Amniotic stem cell (primary cell): Measurements from ENCODE around the gene PHLDA2.
"Not testable (repeated sequence)": the region's sequence is repeated elsewhere in the genome, so short reads cannot be mapped to it uniquely, and the experiment has no call there.

Experiments
- DNase-seq: peaks from one replicate; lab custom pipeline; 2025; lab: John Stamatoyannopoulos, UW

Gene PHLDA2

DNA sequence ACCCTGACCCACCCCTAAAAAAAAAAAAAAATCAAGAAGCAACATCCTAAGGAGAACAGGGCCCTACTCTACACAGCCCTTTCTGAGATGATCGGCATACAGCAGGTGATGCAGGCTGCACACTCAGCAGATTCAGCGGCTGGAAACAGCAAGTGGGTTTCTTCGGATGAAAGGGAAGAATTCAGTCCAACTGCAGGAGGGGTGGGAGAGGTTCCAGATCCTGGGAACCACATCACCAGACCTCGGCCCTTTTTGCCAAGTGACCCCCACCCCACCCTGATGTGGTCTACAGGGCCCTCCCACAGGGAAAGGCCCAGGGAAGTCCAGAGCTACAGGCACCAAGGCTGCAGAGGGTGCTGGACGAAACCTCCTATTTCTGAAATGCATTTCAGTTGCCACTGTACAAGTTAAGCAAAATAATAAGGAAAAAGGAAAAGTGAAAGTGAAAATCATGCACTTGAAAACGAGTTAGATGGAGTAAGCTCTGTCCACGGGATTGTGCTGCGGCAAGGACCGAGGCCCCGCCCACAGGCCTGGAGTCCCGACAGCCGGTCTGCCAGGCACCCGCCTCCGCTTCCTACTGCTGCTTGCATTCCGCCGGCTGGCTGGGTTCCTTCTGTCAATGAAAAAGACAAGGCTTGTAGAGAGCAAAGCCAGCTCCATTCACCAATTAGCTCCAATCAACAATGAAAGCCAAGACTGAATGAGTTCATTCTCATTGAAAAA lies 16.0 kb upstream of the PHLDA2 start:
- peak; percentile 77 for DNase-seq

DNA sequence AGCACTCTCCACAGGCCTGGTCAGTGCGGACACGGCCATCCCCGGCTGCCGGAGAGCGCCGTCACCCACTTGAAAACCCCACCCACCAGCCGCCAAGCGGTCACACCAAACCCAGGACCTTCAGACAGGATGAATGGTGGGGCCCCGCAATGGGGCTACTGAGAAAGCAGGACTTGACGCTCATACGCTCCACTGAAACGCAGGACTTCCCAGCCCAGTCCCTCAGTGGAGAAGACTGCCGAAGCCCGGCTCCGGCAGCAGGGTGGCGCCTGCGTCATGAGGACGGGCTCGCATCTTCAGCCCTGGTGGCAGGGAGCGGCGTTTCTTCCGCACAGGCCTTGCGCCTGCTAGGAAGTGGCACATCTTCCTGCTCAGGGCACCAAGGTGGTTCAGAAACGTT lies 15.3 kb upstream of the PHLDA2 start:
- no peak for DNase-seq

DNA sequence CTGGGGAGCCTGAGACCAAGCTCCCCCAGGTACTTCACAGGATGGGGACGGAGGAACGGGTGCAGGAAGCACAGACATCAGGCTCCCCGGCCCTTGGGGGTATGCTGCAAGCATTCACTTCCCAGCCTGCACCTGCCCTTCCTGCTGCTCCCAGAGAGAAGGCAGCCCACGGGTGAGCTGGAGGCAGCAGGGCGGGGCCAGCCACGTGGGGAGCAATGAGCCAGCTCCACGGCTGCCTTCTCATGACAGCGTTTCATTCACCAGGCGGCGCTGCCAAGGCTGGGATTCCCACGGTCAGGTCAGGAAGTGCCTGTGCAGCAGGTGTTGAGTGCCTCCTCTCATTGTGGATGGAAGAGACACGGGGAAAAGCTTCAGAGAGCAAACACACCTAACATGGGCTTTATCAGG lies 14.5 kb upstream of the PHLDA2 start:
- DNase-seq = no peak

DNA sequence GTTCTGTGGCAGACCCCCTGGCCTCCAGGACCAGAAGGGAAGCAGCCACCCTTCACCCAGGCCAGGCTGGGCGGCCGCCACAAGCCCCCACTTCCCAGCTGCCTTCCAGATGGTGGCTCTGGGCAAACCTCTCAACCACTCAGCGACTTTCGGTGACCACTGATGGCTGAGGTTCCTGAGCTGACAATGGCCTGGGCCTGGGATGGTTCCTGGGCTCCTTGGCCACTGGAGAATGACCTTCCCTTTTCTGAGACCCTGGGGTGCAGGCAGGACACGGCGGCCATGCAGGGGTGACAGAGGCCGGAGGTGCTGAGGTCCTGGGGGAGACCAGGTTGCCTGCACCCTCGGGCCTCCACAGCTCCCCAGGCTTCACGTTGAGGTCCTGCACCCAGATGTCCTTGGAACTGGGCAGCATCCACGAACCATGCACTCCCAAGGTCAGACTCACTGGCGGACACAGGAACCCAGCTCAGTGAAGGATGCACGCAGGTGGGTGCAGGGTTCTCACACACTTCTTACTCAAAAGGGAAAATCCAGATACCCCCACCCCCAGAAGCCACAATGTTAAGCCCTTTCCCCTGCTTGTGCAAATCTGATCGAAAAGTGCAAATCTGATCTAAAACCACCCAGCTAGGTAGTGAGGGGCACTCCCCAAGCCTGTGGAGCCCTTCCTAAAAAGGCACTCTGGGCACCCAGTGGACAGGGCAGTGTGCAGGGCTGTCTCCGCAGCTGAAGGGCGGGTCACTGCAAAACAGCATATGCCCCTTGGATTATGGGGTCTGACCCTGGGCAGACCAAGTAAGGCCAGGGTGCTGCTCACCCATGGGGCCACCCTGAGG lies 13.9 kb upstream of the PHLDA2 start:
- DNase-seq = no peak

DNA sequence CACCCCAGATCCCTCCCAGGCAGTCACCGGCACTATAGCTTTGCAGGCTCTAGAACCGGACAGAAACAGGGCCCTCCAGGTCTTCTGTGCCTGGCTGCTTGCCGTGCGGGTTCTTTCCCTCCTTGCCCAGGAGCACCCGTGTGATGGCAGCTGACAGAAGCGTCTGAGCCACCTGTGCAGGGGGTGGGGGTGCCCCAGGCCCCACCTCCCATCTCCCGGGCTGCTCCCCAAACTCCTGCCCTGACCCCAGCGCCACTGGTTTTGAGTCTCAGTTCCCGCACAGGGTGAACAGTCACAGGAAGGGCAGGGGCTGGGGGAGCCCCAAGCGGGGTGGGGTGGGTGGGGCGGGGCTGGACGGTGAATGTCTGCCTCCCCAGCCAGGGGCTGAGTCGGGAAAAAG lies 13.2 kb upstream of the PHLDA2 start:
- no peak for DNase-seq

DNA sequence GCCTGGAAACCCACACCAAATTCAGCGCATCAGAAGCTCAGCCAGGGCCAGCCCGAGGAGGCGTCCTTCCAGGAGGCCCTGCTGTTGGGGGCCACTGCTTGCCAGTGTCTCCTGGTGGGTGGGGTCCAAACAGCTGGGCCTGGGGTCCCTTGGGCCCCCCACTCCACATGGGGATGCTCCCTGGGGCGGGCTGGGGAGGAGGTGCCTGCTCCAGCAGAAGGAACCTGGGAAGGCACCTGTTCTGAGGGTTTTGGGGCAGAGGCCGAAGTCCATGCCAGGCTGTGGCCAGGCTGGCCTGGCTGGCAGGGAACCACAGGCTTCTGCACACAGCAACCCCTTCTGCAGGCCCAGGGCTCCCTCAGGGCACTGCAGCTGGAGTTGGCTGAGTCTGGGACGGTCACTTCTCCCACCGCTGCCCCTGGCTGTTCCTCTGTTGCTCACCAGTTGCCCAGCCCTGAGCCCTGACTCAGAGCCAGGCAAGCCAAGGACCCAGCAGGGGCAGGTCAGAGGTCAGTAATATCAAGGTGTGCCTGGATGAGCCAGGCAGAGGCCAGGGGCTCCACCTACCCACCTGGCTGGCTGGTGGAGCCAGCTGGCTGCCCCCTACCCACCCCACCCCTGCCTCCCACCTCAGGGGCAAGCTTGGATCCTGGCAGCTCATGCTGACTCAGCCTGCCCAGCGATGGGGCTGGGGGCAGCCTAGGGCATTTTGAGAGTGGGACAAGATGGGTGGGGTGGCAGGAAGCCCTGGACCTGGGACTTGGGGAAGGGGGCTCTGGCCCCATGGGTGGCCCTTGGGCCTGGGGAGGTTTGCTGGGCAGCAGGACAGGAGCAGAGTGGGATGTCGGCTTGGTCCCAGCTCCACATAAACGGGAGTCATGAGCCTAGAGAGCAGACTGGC lies 12.0 kb upstream of the PHLDA2 start:
- no peak for DNase-seq

DNA sequence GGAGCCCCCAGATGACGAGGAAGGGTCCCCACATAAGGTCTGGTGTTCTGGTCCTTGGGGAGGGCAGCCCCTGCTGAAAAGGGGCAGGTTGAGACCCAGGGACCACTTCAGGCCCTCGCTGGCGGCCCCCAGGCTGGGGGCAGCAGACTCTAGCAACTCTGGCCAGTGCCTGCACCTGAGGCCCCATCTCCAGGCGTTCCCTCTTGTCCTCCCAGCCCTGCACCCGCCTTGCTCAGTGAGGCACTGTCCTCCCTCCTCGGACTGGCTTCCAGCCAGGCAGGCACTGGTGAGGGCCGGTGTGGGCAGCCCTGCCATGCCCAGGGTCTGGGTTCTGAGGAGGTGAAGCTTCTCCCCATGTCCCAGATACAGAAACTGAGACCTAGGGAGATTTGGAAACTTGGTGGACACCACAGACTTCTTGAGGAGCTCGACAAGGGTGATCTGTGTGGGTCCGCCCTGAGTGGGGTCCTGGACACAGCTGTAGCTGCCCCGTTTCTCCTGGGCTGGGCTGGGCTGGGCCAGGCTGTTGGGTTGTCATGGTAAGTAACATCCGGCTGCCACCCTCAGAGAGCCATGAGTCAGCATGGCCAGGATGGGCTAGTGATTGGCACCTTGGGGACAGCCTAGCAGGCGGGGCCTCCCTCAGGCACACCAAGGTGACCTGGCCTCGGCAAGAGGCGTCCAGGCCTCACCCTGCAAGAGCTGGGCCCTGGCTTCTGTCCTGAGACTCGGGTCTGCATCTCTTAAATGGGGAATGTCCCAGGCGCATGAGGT lies 11.1 kb upstream of the PHLDA2 start:
- DNase-seq = no peak

DNA sequence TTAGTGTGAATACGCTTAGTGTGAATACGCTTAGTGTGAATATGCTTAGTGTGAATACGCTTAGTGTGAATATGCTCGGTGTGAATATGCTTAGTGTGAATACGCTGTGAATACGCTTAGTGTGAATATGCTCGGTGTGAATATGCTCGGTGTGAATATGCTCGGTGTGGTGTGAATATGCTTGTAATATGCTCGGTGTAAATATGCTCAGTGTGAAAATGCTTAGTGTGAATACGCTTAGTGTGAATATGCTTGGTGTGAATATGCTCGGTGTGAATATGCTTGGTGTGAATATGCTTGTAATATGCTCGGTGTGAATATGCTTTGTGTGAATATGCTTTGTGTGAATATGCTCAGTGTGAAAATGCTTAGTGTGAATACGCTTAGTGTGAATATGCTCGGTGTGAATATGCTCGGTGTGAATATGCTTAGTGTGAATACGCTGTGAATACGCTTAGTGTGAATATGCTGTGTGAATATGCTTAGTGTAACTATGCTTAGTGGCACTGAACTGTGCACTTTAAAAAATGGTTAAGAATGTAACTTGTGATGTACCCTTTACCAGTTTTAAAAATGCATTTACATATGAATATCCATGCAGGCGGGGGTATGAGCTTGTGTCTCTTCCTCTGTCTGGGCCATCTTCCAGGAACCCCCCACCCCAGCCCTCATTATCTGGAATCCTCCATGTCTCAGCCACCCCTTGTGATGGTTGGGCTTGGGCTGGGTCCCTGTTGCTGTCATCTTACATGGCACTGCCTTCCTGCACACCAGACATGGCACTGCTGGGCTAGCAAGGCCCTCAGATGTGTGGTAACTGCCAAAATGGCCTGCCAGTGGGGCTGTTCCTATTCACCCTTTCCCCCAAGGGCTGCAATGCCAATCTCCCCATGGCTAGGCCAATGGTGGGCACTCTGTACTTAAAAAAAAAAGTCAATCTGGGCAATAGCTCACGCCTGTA lies 9.5 kb upstream of the PHLDA2 start:
- DNase-seq = not testable (repeated sequence)

DNA sequence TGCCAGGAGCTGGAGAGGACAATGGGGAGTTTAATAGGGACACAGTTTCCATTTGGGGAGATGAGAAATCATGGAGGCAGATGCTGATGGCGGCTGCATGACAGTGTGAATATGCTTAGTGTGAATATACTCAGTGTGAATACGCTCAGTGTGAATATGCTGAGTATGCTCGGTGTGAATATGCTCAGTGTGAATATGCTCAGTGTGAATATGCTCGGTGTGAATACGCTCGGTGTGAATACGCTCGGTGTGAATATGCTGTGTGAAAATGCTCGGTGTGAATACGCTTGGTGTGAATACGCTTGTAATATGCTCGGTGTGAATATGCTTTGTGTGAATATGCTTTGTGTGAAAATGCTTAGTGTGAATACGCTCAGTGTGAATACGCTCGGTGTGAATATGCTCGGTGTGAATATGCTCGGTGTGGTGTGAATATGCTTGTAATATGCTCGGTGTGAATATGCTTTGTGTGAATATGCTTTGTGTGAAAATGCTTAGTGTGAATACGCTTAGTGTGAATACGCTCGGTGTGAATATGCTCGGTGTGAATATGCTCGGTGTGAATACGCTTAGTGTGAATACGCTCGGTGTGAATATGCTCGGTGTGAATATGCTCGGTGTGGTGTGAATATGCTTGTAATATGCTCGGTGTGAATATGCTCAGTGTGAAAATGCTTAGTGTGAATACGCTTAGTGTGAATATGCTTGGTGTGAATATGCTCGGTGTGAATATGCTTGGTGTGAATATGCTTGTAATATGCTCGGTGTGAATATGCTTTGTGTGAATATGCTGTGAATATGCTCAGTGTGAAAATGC lies 8.6 kb upstream of the PHLDA2 start:
- DNase-seq = not testable (repeated sequence)

DNA sequence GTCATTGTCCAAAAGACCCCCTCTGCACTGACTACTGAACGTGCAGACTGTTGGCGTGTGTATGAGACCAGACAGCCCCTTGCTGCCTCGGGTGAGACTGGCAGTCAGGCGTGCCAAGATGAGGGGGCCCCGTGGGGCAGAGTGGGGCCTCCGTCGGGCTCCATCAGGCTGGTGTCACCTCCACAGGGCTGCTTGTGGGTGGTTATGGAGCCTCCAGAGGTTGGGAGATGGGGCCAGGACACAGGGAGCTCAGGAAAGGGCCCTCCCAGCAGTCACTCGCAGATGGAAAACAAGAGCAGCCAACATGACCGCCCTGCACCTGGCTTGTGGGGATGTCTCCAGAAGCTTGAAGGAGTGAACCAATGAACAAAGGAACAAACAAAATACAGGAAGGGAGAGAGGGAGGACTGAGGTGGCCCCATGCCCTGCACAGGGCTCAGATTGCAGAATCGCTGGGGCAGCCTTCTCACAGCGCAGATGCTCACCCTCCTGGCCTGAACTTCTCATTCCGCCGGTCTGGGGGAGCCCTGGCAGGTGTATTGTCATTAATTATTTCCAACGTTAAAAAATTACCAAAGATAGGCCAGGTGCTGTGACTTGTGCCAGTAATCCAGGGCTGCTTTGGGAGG lies 5.5 kb upstream of the PHLDA2 start:
- no peak for DNase-seq

DNA sequence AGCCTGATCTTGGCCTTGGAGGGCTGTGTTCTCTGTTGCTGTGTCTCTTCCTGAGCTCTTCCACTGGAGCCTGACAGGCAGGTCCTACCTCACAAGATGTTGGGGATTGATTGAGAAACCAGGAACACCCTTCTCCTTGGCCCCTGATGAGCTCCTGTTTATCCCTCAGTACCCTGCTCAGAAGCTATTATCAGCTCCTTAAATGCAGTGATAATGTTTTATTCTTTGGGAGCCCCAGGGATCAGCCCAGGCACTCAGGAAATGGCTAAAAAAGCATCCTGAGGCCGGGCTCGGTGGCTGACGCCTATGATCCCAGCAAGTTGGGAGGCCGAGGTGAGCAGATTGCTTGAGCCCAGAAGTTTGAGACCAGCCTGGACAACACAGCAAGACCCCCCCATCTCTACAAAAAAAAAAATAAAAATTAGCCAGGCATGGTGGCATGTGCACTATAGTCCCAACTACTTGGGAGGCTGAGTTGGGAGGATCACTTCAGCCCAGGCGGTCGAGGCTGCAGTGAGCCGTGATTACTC lies 4.9 kb upstream of the PHLDA2 start:
- DNase-seq = no peak

DNA sequence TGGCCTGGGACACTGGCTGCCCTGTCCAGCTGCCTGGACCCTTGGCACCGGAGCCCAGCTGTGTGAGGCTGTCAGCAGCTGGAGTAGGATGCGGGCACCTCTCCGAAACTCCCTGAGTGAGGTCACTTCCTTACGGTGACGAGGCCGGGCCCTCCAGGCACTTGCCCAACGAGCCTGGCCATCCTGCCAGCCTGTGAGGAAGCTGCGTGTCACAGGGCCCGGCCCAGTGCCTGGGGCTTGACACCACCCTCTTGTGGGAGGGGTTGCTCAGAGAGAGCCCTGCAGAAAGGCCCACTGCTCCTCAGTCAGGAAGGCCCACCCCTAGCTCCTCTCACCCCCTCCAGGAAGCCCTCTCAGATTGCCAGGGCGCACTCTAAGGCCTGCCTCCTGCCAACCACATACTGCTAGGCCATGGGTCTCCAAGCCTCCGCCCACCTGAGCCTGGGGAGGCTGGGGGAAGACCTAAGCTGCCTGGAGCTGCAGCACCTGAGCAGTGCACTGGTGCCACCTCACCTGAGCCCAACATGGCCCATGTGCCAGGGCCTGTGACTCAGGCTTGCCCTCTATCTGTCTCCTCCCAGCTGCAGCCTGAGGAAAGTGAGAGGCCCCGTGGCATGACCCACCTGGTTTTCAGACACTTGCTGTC lies 4.3 kb upstream of the PHLDA2 start:
- DNase-seq = peak; percentile 52

DNA sequence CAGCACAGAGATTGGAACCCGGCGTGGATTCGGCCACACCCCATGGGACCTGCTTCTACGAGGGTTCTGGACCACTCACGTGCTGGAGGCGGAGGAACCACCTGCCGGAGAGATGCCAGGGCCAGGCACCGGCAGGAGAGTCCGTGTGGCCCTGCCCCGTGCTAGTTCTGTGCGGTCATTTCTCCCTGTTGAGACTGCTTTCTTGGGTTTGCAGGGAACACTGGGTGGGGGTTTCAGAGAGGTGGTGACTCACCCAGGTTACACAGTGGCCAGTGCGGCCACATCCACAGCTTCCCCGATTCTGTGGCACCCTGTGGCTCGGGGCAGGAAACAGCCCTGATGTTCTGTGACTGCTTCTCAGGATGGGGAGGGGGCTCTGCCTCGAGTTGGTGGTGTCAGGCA lies 3.6 kb upstream of the PHLDA2 start:
- DNase-seq = no peak

DNA sequence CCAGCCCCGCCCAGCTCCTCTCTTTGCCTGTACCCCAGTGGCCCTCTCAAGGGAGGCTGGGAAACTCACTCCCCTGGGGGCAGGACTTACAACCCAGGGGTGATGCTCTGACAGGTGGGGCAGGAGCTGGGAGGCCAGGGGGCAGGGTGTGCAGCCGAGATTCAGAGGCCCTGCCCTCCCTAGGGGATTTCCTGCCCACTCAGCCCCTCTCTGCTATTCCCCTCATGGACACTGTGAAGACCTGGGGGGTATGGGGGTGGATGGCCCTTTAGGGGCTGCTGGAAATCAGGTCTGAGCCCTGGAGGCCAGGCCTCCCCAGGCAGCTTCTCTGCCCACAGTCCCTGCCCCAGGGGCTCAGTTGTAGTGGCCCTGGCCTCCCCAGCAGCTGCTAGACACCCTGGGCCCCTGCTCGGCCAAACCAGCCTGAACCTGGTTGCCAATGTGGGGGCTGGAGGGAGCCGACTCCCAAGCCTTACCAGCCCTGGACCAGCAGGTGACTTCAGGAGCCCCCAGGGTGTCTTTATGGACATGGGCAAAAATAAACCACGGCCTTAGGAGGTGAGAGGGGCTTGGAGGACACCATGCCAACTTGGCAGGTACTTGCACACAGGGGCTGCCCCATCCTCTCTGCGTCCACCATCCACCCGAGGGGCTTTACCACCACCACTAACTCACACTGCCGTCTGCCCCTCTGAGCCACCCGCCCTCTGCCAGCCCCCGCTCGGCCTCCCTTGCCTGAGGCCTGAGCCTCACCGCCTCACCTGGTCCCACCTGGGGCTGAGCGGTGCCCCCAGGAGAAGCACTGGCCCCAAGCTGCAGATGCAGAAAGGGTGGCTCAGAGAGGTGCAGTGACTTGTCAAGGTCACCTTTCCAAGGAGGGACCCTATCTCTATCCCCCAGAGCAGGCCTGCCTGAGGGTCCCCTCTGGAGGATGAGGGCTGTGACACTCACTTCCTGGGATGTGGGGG lies 2.8 kb upstream of the PHLDA2 start:
- no peak for DNase-seq

DNA sequence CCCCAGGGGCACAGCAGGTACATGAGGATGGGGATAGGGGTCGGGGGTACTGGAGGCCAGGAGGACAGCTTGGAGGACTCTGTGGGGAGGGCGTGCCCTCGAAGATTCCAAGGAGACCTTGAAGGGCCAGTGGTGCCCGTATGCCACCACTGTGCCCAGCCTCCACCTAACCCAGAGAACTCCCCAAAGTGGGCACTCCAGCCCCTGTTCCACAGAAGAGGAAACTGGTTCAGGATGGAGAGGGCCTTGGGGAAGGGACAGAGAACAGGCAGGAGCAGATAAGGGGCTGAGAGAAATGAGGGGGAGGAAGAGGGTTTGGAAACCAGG lies 2.2 kb upstream of the PHLDA2 start:
- DNase-seq = no peak

DNA sequence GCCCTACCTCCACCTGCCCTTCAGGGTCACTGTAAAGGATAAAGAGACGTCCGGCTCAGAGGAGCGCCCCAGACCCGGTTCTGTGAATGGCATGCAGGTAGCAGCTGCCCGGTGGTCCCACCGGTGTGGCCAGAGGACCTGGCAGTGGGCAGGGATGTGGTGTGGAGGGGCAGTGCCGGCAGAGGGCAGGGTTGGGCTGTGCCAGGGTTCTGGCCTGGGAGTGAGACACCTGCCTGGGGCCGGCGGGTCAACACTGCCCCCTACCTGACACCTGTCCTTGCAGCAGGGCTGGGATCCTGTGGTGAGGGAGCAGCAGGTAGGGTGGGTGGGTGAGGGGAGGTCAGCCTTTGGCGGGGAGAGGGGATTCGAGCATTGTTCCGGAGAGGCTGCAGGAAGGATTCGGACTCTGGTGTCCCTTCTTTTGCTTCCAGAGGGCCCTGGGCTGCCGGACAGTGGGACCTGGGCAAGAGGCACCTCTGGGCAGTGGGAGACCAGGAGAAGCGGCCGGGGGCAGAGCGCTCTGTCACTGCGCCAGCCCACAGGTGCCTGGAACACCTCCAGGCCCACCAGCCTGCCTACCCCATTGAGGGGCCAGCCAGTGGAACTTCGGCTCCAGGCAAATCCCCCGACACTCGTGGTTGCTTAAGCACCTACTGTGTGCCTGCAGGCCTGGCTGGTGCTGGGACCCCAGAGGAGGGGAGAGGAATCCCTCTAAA lies 1.6 kb upstream of the PHLDA2 start:
- no peak for DNase-seq
